ENCODE measurements around the gene KCNIP2. TPM values are rescaled to one million over a fixed set of nuclear protein-coding genes. Genes with fewer than 3 reads are reported as not detected.
A peak's percentile ranks its signal among the peaks of the same experiment; 100 is the strongest.

KCNIP2 gene
- total and polyA plus RNA-seq, 2 donors (not counting 3 experiments of a cell fraction or from before 2014, with no cell fraction given): 0.36 to 2.2 TPM

DNA sequence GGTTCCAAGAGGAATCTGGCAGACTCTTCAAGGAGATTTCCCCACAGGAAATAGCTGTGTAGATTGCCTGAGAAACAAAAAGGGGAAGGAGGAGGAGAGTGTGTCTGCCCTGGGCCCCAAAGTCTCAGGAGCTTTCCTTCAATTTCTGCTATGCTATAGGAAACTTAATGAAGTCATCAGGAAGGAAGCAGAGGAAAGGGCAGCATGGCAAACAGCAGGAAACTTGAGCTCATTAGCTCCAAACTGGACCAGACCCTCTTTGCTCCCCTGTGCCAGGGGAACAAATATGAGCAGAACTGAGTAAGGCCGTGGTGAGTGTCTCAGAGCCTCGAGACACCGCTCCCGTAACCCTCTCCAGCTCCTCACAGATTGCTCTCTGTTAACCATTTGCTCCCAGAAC, 4.8 kb upstream of the KCNIP2 start:
- Histone ChIP-seq H3K4me2 (ENCODE audit: insufficient read depth, low read length) (peak overlapping the region; percentile 18), H3K79me2 (ENCODE audit: control insufficient read depth, insufficient read depth, low read length) (no peaks in the 10 kb centered on the region), H3K9ac (replicated peaks; ENCODE audit: extremely low read depth, insufficient read depth, low read length) (no peak overlapping the region), H3K36me3 (ENCODE audit: control insufficient read depth in 2 of 2, extremely low read depth in 1 of 2, insufficient read depth in 2 of 2, low read length in 2 of 2) (no peaks in the 10 kb centered on the region), H3K27ac (ENCODE audit: insufficient read depth, low read depth, low read length) (peak overlapping the region; percentile 71), H3K9me3 (replicated peaks; ENCODE audit: control insufficient read depth, insufficient read depth, low read length) (no peaks in the 10 kb centered on the region), H3K4me3 (replicated peaks in 1 of 3; ENCODE audit: insufficient read depth in 1 of 3, low read depth in 1 of 3, low read length in 3 of 3) (no peak overlapping the region), H2AFZ (ENCODE audit: low read depth, low read length) (no peak overlapping the region), H3K9me1 (replicated peaks; ENCODE audit: control insufficient read depth, extremely low read depth, insufficient read depth, low read length) (no peaks in the 10 kb centered on the region), H3K4me1 (ENCODE audit: control insufficient read depth, extremely low read depth, insufficient read depth, low read length) (peaks cover 26% of the 10 kb centered on the region), H3K27me3 (ENCODE audit: control insufficient read depth in 2 of 2, insufficient read depth in 2 of 2, low read length in 2 of 2) (no peaks in the 10 kb centered on the region), H4K20me1 (replicated peaks; ENCODE audit: control insufficient read depth, extremely low read depth, insufficient read depth, low read length) (no peaks in the 10 kb centered on the region)
- ChIA-PET POLR2A (interaction anchor here (1.0 kb wide), 1 partner anchor 90 kb away, joined by 3 read pairs; no protein-coding TSS in a partner anchor), CTCF (interaction anchor here (0.7 to 3.6 kb wide), 16 partner anchors 8 to 263 kb away, joined by 3 to 41 read pairs (median 6); partner anchors contain the start of gene OGA)
- BruUV-seq (replicated peaks): no TSS peak
- intact Hi-C loops (cut with micrococcal nuclease) (loop anchor here (1.0 to 5.0 kb wide), 2 partner anchors 8 to 89 kb away; no protein-coding TSS in a partner anchor), dilution Hi-C loops (cut with MboI; ENCODE audit: extremely low pct_ligation_motif_present, low sequenced_read_pairs) (no loop called here)
- peak; percentile 76 for DNase-seq (ENCODE audit: low read depth, low spot score)
- peak; percentile 100 for FAIRE-seq
- TF ChIP-seq POLR2AphosphoS5 (IDR thresholded peaks at IDR 0.05; ENCODE audit: insufficient read depth, low read depth, low read length) (no peak), JUN (IDR thresholded peaks at IDR 0.05; ENCODE audit: borderline replicate concordance, insufficient read depth, insufficient read length, low read depth) (peak; percentile 82)

DNA sequence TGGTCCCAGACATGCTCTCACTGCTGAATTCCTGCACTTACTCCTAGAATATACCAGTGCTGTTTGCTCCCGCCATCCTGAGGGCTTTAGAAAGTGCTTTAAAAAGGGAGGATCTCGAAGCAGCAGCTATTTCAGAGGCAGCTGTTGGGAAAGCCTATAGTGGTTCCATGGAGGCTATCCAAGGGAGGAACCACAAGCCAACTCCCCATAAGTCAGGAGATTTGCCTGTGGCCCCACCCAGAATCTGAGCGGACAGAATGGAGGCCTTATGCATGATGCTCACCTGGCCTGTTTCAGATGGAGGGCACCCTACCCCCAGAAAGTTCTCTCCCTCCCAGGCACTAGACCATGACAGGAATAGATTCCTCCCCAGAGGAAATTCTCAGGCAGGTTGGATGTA, 2.3 kb upstream of the KCNIP2 start:
- dilution Hi-C loops (cut with MboI; ENCODE audit: extremely low pct_ligation_motif_present, low sequenced_read_pairs): no loop called here
- no peaks in the 10 kb centered on the region for H3K36me3 ChIP-seq (ENCODE audit: control insufficient read depth in 2 of 2, extremely low read depth in 1 of 2, insufficient read depth in 2 of 2, low read length in 2 of 2)
- no peak overlapping the region for H3K4me3 ChIP-seq (replicated peaks in 1 of 3; ENCODE audit: insufficient read depth in 1 of 3, low read depth in 1 of 3, low read length in 3 of 3)
- intact Hi-C loops (cut with micrococcal nuclease): loop anchor here (5.0 kb wide), 1 partner anchor 91 kb away; no protein-coding TSS in a partner anchor
- no peaks in the 10 kb centered on the region for H3K9me1 ChIP-seq (replicated peaks; ENCODE audit: control insufficient read depth, extremely low read depth, insufficient read depth, low read length)
- H3K4me2 ChIP-seq (ENCODE audit: insufficient read depth, low read length): no peak overlapping the region
- FAIRE-seq (no peak), DNase-seq (ENCODE audit: low read depth, low spot score) (no peak)
- peaks cover 28% of the 10 kb centered on the region for H3K4me1 ChIP-seq (ENCODE audit: control insufficient read depth, extremely low read depth, insufficient read depth, low read length)
- no peak overlapping the region for H3K27ac ChIP-seq (ENCODE audit: insufficient read depth, low read depth, low read length)
- TF ChIP-seq, protein P1, sequence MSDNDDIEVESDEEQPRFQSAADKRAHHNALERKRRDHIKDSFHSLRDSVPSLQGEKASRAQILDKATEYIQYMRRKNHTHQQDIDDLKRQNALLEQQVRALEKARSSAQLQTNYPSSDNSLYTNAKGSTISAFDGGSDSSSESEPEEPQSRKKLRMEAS (IDR thresholded peaks at IDR 0.05; ENCODE audit: insufficient read depth, insufficient read length): no peak
- TF ChIP-seq MYC (IDR thresholded peaks at IDR 0.05; ENCODE audit: low read depth, low read length) (no peak), JUN (IDR thresholded peaks at IDR 0.05; ENCODE audit: borderline replicate concordance, insufficient read depth, insufficient read length, low read depth) (no peak), POLR2AphosphoS5 (IDR thresholded peaks at IDR 0.05; ENCODE audit: insufficient read depth, low read depth, low read length) (no peak), EZH2 (IDR thresholded peaks at IDR 0.05; ENCODE audit: borderline replicate concordance, low read depth, low read length, severe bottlenecking) (no peak), POLR2A (IDR thresholded peaks at IDR 0.05; ENCODE audit: low read depth, low read length) (no peak)
- TF ChIP-seq, protein P2, sequence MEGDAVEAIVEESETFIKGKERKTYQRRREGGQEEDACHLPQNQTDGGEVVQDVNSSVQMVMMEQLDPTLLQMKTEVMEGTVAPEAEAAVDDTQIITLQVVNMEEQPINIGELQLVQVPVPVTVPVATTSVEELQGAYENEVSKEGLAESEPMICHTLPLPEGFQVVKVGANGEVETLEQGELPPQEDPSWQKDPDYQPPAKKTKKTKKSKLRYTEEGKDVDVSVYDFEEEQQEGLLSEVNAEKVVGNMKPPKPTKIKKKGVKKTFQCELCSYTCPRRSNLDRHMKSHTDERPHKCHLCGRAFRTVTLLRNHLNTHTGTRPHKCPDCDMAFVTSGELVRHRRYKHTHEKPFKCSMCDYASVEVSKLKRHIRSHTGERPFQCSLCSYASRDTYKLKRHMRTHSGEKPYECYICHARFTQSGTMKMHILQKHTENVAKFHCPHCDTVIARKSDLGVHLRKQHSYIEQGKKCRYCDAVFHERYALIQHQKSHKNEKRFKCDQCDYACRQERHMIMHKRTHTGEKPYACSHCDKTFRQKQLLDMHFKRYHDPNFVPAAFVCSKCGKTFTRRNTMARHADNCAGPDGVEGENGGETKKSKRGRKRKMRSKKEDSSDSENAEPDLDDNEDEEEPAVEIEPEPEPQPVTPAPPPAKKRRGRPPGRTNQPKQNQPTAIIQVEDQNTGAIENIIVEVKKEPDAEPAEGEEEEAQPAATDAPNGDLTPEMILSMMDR (IDR thresholded peaks at IDR 0.05; ENCODE audit: extremely low read depth in 1 of 2, insufficient read depth in 1 of 2, low read depth in 1 of 2, low read length in 2 of 2): no peak
- H4K20me1 ChIP-seq (replicated peaks; ENCODE audit: control insufficient read depth, extremely low read depth, insufficient read depth, low read length): no peaks in the 10 kb centered on the region
- no peak overlapping the region for H3K9ac ChIP-seq (replicated peaks; ENCODE audit: extremely low read depth, insufficient read depth, low read length)
- ChIA-PET CTCF (interaction anchor here (3.1 to 3.3 kb wide), 3 partner anchors 9 to 164 kb away, joined by 15 to 20 read pairs (median 19); no protein-coding TSS in a partner anchor), POLR2A (no interaction called here)
- H3K79me2 ChIP-seq (ENCODE audit: control insufficient read depth, insufficient read depth, low read length): no peaks in the 10 kb centered on the region
- no TSS peak for BruUV-seq (replicated peaks)
- H3K27me3 ChIP-seq (ENCODE audit: control insufficient read depth in 2 of 2, insufficient read depth in 2 of 2, low read length in 2 of 2): no peaks in the 10 kb centered on the region
- no peaks in the 10 kb centered on the region for H3K9me3 ChIP-seq (replicated peaks; ENCODE audit: control insufficient read depth, insufficient read depth, low read length)
- H2AFZ ChIP-seq (ENCODE audit: low read depth, low read length): no peak overlapping the region

Data from endothelial cell of umbilical vein (primary cell).